ENCODE data around the gene CIART.
"Not testable (repeated sequence)": the region's sequence is repeated elsewhere in the genome, so short reads cannot be mapped to it uniquely, and the experiment has no call there.

Gene CIART

DNA sequence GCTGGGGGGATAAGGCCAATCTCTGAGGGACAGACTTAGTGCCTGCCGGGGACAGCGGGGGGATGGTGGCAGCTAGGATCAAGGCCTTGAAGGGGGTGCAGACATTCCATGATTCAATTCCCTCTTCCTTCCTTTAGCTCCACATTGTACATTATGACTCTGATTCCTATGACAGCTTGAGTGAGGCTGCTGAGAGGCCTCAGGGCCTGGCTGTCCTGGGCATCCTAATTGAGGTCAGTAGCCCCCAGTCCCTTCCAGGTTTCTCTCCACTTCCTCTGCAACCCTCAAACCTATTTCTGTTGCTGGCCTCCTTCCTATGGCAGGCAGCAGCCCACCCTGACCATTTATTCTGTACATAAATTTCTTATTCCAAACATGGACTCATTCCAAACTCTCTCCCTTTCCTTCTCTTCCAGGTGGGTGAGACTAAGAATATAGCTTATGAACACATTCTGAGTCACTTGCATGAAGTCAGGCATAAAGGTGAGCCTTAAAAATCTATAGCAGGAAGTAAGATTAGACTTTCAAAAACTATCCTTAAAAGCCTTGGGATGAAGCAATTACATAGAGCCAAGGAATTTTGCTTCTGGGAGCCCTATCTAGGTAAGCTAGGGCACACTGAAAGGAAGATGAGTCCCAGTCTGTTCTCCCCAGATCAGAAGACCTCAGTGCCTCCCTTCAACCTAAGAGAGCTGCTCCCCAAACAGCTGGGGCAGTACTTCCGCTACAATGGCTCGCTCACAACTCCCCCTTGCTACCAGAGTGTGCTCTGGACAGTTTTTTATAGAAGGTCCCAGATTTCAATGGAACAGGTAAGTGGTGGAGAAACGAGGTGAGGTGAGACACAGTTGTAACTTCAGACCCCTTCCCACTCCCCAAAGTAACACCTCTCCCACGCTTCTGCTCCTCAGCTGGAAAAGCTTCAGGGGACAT, 19.7 kb upstream of the CIART start:
- DNase-seq, result no peak

DNA sequence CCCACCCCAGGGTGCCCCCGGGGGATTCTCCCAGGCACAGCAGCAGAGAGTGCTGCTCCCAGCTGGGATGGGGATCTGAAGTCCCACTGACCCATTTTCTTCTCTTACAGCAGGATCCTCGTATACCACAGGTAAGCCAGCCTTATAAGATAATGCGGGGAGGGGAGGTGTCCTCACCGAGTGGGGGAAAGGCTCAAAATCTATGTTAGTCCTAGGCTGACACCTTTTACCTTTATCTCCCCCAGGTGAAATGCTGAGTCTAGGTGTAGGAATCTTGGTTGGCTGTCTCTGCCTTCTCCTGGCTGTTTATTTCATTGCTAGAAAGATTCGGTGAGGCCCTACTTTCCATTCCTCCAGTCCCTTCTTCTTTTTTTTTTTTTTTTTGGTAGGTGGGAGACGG, 18.8 kb upstream of the CIART start:
- DNase-seq, result no peak

DNA sequence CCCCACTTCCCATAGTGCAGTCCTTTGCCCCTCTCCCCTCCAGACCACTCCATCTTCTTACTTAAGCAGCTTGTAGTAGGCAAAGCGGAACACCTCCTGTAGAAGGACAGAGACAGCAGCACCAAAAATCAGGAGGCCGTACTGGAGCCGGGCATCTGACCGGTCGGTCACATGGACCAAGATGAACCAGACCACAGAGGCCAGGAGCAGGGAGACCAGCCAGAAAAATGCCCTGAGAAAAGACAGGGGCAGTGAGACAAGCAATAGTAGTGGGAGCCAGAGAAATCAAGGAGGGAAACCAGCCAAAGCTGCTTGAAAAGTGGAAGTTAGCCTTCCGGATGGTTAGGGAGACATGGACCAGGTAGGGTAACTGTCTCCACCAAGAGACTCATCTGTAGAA, 14.5 kb upstream of the CIART start:
- no peak for DNase-seq

DNA sequence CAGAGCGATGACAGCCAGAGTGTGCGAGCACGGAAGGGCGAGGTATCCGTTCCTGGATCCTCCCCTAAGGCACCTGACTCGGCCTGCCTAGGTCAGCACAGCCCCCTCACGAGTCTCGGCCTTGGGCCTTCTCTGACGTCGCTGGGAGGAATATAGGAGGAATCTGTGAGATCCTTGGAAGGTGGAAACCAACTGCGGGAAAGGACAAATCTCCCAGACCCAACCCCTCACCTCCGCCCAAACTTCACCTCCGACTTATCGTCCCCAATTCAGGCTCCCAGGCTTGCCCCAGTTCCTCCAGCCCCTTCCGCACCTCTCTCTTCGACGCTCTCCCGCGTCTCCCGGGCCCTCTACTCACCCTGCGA, 14.0 kb upstream of the CIART start:
- no peak for DNase-seq

DNA sequence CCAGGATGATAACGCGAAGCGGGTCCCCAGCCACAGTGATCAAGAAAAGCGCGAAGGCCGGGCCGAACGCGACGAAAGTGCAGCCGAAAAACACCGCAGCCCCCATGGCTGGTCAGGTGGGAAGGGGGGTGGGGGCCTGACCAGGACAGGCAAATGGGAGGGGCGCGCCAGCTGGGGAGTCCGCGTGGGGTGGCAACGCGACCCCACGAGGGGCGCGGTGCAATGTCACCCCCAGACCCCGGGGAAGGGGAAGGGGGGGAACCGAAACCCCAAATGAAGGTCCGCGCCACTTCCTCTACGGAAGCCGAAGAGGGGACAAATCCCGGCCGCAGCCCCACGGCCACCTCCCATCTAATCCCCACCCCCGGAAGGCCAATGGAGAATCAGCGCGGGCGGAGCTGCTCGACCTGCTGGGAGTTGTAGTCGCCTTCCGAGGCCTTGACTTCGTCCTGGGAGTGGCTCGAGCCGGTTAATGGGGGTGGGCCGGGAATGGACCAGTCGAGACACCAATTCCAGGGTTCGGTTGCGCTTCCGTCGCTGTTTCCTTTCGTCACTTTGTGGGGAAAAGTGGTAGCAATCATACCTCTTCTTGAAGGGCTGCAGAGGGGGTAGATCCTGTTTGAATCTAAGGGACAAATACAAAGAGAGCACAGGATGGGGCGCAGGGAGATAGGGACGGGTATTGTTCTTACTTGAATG, 13.5 kb upstream of the CIART start, which contains the start of gene APH1A:
Gene APH1A (minus strand): TSS at position 312 of the 699 bp plus-strand sequence. CDS start 206 bp downstream, at position 106.
- DNase-seq, result peak; percentile 59

DNA sequence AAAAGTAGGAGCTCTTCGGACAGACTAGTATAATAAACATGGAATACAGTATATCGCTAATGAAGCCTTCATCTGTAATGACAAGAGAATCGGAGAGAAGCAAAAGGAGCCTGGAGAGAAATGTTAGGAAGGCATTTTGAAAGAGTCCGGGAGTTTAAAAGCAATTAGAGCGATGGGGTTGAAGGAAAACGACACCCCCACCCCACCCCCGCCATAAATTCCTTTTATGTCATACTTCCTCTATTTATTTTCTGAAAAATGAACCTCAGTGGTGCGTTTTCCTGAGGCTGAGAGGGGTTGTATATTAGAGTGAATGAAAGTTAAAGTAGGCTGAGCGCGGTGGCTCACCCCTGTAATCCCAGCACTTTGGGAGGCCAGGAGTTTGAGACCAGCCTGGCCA, 12.9 kb upstream of the CIART start:
- DNase-seq, result no peak

DNA sequence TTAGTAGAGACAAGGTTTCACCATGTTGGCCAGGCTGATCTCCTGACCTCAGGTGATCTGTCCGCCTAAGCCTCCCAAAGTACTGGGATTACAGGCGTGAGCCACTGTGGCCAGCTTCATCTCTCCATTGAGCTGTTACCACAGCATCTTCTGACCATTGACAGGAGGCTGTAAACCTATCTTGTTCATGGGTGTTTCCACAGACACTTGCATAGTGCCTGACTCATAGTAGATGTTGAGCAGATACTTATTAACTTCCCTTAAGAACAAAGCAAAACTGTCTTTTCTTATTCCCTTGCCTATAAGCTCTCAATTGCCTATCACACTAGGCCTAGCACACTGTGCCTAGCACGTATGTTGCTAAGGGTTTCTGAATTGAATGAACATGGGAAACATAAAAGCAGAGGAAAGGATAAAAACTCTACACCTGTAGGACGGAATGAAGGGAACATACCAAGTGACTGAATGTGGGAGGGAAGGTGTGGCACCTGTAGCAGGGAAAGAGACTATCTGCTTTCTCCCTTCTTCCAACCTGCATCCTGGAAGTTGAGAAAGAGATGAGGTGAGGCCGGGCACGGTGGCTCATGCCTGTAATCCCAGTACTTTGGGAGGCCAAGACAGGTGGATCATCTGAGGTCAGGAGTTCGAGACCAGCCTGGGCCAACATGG, 10.9 kb upstream of the CIART start:
- DNase-seq, result no peak

DNA sequence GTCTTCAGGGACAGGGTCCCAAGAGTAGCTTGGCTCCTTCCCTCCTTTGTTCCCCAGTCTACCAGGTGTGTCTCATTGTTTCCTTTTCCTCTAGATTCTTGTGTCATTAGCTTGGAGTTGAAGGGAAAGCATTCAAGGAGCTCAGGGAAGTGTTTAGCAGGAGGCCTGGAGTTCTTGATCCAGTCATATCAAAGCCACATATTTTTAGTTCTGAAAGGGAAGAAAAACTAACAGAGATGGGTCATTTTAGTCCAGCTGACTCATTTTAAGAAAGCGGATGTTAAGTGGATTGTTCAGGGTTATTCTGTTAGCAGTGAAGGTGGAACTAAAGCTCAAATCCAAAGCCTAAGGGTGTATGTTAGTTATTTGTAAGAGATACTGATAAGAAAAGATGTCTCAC, 9.0 kb upstream of the CIART start:
- no peak for DNase-seq

DNA sequence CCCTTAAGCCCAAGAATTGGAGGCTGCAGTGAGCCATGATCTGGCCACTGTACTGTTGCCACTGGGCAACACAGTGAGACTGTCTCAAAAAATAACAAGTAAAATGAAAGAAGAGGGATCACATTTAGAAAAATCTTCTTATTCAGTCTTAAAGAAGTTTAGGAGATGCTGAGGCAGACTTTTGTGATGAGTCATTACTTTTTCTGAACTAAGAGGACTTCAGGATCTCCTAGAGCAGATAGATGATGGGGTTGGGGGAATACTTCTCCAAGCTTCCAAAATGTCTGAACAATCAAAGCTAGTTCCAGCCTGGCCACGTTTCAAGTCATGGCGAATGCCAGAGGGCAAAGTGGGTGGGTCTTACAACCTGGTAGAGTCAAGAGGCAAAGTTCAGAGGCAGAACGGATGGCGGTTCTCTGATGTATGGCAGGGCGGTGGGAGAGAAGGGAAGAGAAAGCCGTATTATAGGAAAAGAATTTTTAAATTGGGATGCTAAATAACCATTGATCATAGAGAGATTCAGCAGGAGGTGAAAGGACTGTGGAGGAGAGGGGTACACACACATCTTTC, 2.1 kb upstream of the CIART start:
- DNase-seq, result no peak

DNA sequence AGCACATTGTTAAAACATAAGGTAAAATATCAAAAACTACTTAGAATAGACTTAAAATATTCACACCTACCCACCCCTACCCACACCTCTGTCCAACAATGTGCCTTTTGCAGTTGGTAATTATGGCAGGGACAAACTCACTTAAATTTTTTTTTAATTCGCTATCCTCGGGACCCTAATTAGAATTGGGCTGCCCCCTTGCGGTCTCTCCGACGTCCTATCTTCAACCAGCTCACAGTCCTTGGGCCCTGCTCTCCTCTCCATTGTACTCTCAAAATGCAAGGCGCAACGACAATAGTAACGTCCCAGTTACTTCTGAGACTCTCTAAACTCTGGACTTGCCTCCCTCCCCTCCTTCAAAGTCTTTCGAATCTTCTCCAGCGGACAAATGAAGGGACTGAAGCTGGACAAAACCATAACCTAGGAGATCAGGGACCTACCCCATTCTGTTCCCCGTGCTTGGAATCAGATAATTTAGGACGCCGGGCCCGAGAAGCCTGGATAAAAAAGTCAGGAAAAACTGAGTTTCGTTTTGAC, 1.1 kb upstream of the CIART start:
- DNase-seq, result no peak

DNA sequence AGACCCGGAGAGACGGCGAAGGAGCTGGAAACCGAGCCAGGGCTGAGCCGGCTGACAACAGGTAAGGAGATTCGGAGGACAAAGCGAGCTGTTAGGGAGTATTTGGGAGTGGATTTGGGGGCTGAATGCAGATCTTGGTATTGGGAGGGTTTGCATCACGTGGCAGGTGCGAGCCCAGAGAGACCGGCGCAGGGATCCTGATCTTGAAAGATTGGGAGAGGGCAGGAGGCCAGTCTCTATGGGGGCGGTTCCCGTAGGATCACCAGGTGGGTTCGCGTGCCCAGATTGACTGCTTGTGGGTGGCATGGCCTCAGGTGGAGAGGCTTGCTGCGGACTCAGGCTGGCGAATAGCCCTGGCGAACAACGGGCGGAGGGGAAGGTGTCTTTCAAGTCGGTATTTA, 204 bp downstream of the CIART start:
- DNase-seq, result no peak

DNA sequence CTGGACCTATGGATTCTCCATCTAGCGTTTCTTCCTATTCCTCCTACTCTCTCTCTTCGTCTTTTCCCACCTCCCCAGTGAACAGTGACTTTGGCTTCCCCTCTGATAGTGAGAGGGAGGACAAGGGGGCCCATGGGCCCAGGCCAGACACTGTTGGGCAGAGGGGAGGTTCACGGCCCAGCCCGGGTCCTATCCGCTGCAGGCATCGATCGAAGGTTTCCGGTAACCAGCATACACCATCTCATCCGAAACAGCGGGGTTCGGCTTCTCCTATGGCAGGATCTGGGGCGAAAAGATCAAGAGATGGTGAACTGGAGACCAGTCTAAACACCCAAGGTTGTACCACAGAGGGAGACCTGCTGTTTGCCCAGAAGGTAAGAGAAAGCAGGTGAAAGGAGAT, 906 bp downstream of the CIART start:
- DNase-seq, result no peak

DNA sequence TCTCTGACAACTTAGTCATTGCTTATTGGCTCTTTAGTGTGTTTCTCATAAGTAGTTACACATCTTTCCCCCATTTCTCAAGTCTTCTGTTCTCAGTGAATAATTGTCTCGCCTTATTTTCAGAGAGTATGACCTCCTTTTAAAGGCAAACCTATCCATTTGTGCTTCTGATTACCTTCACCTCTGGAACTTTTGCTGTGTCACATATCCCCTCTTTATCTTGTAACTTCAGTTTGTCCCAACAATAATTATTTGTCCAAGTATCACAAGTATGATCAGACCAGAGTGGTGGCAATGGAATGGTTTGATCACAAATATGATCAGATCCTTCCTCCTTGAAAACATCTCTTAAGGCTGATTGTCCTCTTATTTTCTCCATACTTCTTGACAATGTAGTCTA, 6.0 kb downstream of the CIART start:
- DNase-seq, result no peak

DNA sequence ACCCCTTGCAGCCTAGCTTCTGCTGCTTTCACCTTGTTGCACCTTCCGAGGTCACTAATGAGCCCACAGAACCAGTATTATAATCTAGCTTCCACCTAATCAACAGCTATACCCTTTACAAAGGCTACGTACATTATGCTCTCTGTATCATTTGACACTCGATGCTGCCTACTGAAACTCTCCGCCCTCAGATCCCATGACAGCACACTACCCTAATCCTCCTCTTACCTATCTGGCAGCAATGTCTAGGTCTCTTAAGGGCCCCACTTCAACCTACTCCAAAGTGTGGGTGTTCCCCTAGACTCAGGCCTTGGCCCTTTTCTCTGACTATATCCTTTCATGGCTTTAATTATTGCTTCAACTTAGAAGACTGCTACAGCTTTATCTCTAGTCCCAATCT, 6.5 kb downstream of the CIART start:
- DNase-seq, result no peak

DNA sequence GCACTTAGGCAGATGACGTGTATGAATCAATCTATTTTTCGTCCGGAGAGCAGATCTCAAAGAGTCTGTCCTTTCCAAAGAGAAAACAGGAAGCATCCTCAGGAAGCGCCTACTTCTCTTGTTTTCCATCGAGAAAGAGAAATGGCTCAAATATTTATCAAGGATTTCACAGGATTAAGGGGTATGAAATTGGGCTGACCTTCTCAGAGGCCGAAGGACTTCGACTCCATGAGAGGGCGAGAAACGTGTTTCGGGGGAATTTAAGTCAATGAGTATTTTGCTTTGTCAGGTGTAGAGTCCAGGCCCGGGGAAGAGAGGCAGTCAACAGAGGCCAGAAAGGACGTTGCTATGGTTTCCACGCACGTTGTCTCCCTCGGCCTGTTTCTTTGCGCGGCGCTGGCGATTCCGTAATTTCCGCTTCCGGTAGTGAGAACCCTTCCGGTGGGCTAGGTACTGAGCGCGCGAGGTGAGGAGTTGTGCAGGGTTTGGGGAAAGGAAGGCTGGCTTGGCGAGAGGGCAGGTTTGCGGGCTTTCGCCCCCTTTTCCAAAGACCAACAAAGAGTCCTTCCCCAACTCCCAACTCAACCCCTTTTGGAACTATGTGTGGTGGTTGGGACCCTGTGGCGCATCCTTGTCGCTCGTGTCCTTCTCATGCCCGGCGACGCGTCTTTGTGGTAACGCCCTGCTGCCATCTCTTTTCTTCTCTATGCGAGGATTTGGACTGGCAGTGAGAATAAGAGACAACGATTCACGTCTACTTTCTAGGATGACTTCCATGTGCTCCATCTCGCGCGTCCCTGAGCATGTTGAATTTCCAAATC, 11.3 kb downstream of the CIART start, which contains the start of gene MRPS21:
Gene MRPS21 (plus strand): TSS at position 429 of the 821 bp plus-strand sequence. CDS start 506 bp downstream, outside the sequence.
- DNase-seq, result peak; percentile 4

DNA sequence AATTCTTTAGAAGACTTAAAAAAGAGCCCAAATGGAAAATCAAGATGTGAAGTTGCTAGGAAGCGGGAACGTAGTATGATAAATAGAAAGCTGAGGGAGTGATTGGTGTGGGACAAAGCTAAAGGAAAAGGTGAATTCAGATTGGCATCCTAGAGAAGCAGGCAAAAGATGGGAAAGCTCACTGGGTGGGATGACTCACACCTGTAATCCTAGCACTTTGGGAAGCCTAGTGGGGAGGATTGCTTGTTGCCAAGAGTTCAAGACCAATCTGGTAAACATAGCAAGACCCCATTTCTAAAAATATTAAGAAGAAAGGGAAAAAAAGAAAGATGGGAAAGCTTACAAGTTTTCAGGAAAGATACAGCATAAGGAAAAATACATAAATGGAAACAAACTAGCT, 13.1 kb downstream of the CIART start:
- DNase-seq, result no peak

DNA sequence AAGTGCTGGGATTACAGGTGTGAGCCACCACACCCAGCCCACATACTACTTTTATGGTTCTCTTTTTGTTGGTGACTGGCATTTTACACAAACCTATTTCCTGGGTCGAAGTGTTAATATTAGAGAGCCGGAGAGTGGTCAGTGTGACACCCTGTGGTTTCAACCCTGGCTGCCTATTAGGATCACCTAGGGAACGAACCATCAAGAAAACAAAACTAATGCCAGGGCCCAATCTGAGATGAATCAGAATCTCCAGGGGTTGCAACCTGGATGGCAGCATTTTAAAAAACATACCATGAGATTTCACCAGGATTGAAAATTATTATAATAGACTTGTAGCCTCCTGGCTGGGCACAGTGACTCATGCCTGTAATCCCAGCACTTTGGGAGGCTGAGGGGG, 17.4 kb downstream of the CIART start:
- DNase-seq, result no peak

DNA sequence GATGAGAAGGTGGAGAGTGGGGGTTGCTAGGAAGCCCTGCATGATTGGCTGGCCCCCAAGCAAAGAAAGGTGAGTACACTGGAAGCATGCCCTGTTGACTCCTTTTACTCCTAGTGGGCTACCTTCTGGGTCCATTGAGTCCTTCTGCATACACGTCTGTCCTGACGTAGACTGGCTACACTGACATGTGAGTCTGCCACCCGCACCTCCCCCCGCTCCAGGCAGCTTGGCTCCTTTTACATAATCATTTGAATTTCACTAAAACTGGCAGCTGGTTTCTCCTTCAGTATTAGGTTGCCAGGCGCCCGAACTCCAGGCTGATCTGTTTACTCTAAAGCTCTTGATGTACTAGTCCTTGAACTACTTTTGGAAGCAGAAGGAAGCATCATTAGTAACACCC, 20.0 kb downstream of the CIART start:
- no peak for DNase-seq

DNA sequence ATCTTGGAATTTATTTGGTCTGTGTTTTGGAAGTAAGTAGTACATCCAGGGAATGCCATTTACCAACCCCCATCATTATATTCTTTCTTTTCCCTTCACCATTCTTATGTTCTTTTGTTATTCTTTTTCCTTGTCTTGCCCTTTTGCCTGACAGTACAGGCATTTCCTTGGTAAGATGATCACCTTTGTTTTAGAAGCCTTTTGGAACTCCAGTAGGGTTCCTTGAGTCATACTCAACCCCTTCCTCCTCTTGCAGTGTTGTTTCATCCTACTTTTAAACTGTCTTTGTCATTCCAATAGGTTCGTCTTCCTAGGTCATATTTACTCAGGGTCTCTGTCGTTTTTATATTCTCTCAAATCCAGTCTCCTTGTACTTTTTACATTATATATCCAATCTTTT, 20.5 kb downstream of the CIART start:
- no peak for DNase-seq

DNA sequence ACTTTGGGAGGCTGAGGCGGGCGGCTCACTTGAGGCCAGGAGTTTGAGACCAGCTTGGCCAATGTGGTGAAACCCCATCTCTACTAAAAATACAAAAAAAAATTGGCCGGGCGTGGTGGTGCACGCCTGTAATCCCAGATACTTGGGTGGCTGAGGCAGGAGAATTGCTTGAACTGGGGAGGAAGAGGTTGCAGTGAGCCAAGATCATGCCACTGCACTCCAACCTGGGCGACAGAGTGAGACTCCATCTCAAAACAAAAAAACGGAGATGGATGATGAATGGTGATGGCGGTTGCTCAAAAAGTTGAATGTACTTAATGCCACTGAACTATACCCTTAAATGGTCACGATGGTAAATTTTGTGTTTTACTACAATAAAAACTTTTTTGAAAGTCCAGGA, 26.2 kb downstream of the CIART start:
- DNase-seq, result not testable (repeated sequence)

DNA sequence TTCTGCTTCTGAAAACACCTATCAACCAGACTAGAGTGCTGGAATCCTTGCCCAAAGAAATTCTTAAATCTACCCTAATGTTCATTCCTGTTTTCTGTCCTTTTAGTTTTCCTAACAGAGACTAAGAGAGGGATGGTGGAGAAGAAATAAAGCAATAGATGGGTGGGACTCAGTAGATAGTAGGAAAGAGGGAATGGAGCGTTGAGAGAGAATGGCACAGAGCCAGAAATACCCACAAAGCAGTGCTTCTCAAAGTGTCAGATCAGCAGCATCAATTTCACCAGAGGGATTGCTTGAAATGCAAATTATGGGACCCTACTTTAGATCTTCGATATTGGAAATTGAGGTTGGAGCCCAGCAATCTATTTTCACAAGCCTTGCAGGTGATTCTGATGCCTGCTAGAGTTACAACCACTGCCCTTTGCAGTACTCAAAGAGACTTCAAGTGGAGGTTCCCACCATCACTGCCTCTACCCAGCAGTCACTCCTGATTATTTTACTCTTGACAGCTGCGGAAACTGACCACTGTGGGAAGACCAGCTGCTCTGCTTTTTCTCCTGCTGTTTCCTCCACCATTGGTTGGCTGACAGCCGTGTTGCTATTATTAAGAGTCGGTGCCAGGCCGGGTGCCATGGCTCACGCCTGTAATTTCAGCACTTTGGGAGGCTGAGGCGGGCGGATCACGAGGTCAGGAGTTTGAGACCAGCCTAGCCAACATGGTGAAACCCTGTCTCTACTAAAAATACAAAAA, 27.6 kb downstream of the CIART start:
- DNase-seq, result peak; percentile 39

Data from NCI-H524 treated with DMSO at 0.1 percent for 48 hours (cell line).